ENCODE measurements around the gene SPAAR. TPM values are rescaled to one million over a fixed set of nuclear protein-coding genes. Genes with fewer than 3 reads are reported as not detected.

SPAAR gene
- total RNA-seq, 1 experiment from 2014 or later, result 0.37 TPM

GRCh38 chr9:35870351-35870923, 38.9 kb upstream of the SPAAR start, which contains the start of gene OR13J1:
Gene OR13J1, minus strand, starts transcription at chr9:35870401. Its CDS starts 0 bp downstream, at chr9:35870401.
- Histone ChIP-seq H3K36me3 (ENCODE audit: insufficient read depth, low read length, poor library complexity, severe bottlenecking) (no peaks in the 10 kb centered on the region), H3K27ac (ENCODE audit: low read depth, low read length, poor library complexity, severe bottlenecking) (no peak within 1 kb of the TSS), H3K27me3 (replicated peaks; ENCODE audit: insufficient read depth, low read depth, low read length, poor library complexity) (no peaks in the 10 kb centered on the region), H3K9me3 (ENCODE audit: low read depth, low read length, poor library complexity, severe bottlenecking) (no peaks in the 10 kb centered on the region), H3K4me3 (ENCODE audit: low read depth, low read length, poor library complexity, severe bottlenecking) (no peak within 1 kb of the TSS), H3K4me1 (ENCODE audit: insufficient read depth, low read length, poor library complexity, severe bottlenecking) (peaks cover 4% of the 10 kb centered on the region)
- BruUV-seq (replicated peaks), result no TSS peak
- intact Hi-C loops (cut with micrococcal nuclease; ENCODE audit: unreplicated experiment), result no loop called here
- ChIA-PET POLR2A (ENCODE audit: low non-redundant PET) (no interaction called here), CTCF (no interaction called here)
- no peak for TF ChIP-seq EZH2 (IDR thresholded peaks at IDR 0.05; ENCODE audit: borderline replicate concordance, low read depth, low read length, poor library complexity, severe bottlenecking)
- TF ChIP-seq, protein P1, sequence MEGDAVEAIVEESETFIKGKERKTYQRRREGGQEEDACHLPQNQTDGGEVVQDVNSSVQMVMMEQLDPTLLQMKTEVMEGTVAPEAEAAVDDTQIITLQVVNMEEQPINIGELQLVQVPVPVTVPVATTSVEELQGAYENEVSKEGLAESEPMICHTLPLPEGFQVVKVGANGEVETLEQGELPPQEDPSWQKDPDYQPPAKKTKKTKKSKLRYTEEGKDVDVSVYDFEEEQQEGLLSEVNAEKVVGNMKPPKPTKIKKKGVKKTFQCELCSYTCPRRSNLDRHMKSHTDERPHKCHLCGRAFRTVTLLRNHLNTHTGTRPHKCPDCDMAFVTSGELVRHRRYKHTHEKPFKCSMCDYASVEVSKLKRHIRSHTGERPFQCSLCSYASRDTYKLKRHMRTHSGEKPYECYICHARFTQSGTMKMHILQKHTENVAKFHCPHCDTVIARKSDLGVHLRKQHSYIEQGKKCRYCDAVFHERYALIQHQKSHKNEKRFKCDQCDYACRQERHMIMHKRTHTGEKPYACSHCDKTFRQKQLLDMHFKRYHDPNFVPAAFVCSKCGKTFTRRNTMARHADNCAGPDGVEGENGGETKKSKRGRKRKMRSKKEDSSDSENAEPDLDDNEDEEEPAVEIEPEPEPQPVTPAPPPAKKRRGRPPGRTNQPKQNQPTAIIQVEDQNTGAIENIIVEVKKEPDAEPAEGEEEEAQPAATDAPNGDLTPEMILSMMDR (conservative IDR thresholded peaks at IDR 0.05; ENCODE audit: low read depth, low read length), result no peak
- no peak for DNase-seq (ENCODE audit: low spot score)

DNA sequence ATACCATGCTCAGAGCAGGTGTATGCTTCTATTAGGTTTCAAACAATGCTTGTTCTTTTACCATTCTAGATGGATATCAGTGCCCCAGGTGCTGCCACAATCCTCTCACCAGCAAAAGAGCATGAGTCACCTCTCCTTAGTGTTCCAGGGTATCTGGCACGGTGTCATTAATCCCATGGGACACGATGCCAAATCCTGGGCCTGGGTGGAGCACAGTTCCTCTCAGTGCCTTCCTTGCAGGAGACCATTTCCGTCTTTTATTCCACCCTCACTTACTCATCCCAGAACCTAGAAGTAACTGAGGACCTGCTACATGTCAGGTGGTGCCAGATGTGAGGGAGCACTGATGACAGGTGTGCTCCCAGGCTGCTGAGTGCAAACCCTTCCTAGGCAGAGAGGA, 37.7 kb upstream of the SPAAR start:
- DNase-seq (ENCODE audit: low spot score), result no peak
- ChIA-PET POLR2A (ENCODE audit: low non-redundant PET) (no interaction called here), CTCF (no interaction called here)
- H3K27me3 ChIP-seq (replicated peaks; ENCODE audit: insufficient read depth, low read depth, low read length, poor library complexity), result no peaks in the 10 kb centered on the region
- H3K4me1 ChIP-seq (ENCODE audit: insufficient read depth, low read length, poor library complexity, severe bottlenecking), result peaks cover 4% of the 10 kb centered on the region
- no TSS peak for BruUV-seq (replicated peaks)
- no peaks in the 10 kb centered on the region for H3K36me3 ChIP-seq (ENCODE audit: insufficient read depth, low read length, poor library complexity, severe bottlenecking)
- H3K4me3 ChIP-seq (ENCODE audit: low read depth, low read length, poor library complexity, severe bottlenecking), result no peak overlapping the region
- no peak overlapping the region for H3K27ac ChIP-seq (ENCODE audit: low read depth, low read length, poor library complexity, severe bottlenecking)
- TF ChIP-seq, protein P1 (conservative IDR thresholded peaks at IDR 0.05; ENCODE audit: low read depth, low read length), result no peak
- TF ChIP-seq EZH2 (IDR thresholded peaks at IDR 0.05; ENCODE audit: borderline replicate concordance, low read depth, low read length, poor library complexity, severe bottlenecking), result no peak
- intact Hi-C loops (cut with micrococcal nuclease; ENCODE audit: unreplicated experiment), result no loop called here
- peaks cover 4% of the 10 kb centered on the region for H3K9me3 ChIP-seq (ENCODE audit: low read depth, low read length, poor library complexity, severe bottlenecking)

- TF ChIP-seq, protein P1 (conservative IDR thresholded peaks at IDR 0.05; ENCODE audit: low read depth, low read length), result no peak
- no peak for TF ChIP-seq EZH2 (IDR thresholded peaks at IDR 0.05; ENCODE audit: borderline replicate concordance, low read depth, low read length, poor library complexity, severe bottlenecking)
- H3K27me3 ChIP-seq (replicated peaks; ENCODE audit: insufficient read depth, low read depth, low read length, poor library complexity), result no peaks in the 10 kb centered on the region
- peaks cover 8% of the 10 kb centered on the region for H3K9me3 ChIP-seq (ENCODE audit: low read depth, low read length, poor library complexity, severe bottlenecking)
- no peak overlapping the region for H3K27ac ChIP-seq (ENCODE audit: low read depth, low read length, poor library complexity, severe bottlenecking)
- ChIA-PET CTCF (no interaction called here), POLR2A (ENCODE audit: low non-redundant PET) (interaction anchor here (0.7 kb wide), 1 partner anchor 11 kb away, joined by 6 read pairs; no protein-coding TSS in a partner anchor)
- intact Hi-C loops (cut with micrococcal nuclease; ENCODE audit: unreplicated experiment), result no loop called here
- H3K4me1 ChIP-seq (ENCODE audit: insufficient read depth, low read length, poor library complexity, severe bottlenecking), result peaks cover 4% of the 10 kb centered on the region
- H3K4me3 ChIP-seq (ENCODE audit: low read depth, low read length, poor library complexity, severe bottlenecking), result no peak overlapping the region
- no TSS peak for BruUV-seq (replicated peaks)
- H3K36me3 ChIP-seq (ENCODE audit: insufficient read depth, low read length, poor library complexity, severe bottlenecking), result no peaks in the 10 kb centered on the region
- DNase-seq (ENCODE audit: low spot score), result no peak
These were observed 36.8 kb upstream of the SPAAR start for GRCh38 chr9:35872505-35872904.

Data from A673 (cell line).